ENCODE results near the gene PTPN14. TPM values are rescaled to one million over a fixed set of nuclear protein-coding genes. Genes with fewer than 3 reads are reported as not detected.

Gene PTPN14
- total RNA-seq, 1 donor from 2014 or later, result 71.4 TPM

DNA sequence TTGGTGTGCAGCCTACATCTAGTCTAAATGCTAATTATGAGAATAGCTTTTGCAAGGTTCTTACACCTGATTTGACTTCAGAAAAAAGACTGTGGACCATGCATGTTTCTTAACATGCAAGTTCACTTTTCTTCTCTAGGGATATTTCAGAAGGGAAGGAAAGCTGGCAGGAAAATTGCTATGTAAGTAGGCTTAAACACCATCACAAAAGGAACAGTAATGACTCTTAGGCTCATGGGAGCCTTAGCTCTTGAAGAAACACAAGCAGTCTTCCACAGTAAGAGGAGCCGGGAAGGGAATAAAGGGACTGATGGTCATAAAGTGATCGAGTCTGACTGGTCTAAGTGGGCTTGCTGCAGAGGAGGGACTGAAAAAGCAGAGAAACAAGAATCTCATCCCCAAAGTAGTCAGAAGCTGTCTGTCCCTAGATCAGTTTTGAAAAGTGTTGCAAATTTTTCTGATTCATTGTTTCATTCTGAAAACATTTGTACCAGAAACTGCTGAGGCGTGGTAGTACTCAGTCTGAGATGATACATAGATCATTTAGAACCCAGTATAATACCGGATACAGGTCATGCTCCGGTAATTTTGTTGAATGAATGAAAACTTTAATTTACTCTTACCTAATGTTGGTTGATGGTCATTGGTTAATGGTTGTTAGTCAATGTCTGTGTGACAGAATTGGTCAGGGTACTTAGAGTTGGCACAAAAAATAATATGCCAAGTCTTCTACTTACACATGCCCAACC is 229.5 kb downstream of the PTPN14 start:
- intact Hi-C loops (cut with micrococcal nuclease), result no loop called here

DNA sequence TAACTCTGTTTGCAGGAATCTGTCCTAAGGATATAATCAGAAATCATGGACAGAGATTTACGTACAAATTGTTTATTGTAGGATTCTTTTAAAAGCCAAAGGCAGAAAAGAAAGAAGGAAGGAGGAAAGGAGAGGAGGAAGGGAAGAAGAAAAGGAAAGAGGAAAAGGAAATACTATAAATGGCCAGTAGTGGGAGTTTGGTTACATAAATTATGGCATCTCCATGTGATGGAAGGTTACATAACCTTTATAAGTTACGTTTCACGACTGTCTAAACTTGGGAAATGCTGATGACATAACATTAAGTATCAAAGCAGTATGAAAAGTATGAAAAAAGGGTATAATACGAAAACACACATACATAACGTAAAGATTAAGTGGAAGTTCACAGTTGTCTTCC is 231.5 kb downstream of the PTPN14 start:
- Mint-ChIP-seq H3K36me3 (ENCODE audit: low read depth) (peaks cover 41% of the 10 kb centered on the region), H3K27ac (no peak overlapping the region), H3K4me1 (ENCODE audit: low read depth) (peaks cover 2% of the 10 kb centered on the region), H3K9me3 (no peaks in the 10 kb centered on the region), H3K4me3 (ENCODE audit: low read depth) (no peak overlapping the region), H3K27me3 (ENCODE audit: low read depth) (no peaks in the 10 kb centered on the region)
- DNase-seq (ENCODE audit: low spot score), result no peak
- intact Hi-C loops (cut with micrococcal nuclease), result no loop called here

More for the DNA sequence above, 229.5 kb downstream of the PTPN14 start:
- Mint-ChIP-seq H3K27ac (no peak overlapping the region), H3K27me3 (ENCODE audit: low read depth) (no peaks in the 10 kb centered on the region), H3K4me3 (ENCODE audit: low read depth) (no peak overlapping the region), H3K4me1 (ENCODE audit: low read depth) (peaks cover 2% of the 10 kb centered on the region), H3K36me3 (ENCODE audit: low read depth) (peaks cover 37% of the 10 kb centered on the region), H3K9me3 (no peaks in the 10 kb centered on the region)
- DNase-seq (ENCODE audit: low spot score), result no peak

DNA sequence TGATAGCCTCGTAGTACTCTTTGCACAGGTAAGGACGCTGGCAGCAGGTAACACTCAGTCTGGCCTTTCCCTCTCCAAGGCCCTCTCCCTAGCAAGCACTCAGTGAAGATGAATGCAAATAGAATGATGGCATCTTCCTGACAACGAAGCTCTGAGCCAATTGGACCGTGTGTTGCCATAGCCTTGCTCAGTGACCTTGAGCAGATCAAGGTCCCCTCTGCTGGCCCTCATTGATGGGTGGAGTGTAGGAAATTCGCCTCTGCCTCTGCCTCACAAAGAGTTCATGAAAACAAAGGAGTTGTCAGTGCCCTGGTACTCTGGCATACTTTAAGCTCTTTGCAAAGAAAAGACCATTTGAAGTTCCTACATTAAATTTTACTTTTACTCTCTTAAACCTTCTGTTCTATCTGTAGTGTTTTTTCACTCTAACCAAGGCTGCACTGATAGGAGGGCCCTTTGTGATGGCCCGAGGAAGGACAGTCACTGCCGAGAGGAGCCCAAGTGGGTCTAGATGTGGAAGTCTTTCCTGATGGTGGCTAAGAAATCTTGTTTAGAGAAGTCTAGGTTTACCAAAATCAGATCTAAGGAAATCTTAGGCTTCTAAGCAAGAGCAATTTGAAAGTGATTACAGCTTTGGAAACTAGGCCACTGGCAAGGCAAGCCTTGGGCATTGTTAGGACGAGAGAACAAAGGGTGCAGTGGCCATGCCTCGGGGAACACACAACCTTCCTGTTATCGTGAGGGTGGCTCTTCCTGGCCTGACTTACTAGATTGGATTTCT is 232.3 kb downstream of the PTPN14 start:
- Mint-ChIP-seq H3K4me3 (ENCODE audit: low read depth) (no peak overlapping the region), H3K4me1 (ENCODE audit: low read depth) (peaks cover 2% of the 10 kb centered on the region), H3K9me3 (no peaks in the 10 kb centered on the region), H3K27me3 (ENCODE audit: low read depth) (no peaks in the 10 kb centered on the region), H3K27ac (no peak overlapping the region), H3K36me3 (ENCODE audit: low read depth) (peaks cover 34% of the 10 kb centered on the region)
- intact Hi-C loops (cut with micrococcal nuclease), result no loop called here
- no peak for DNase-seq (ENCODE audit: low spot score)

DNA sequence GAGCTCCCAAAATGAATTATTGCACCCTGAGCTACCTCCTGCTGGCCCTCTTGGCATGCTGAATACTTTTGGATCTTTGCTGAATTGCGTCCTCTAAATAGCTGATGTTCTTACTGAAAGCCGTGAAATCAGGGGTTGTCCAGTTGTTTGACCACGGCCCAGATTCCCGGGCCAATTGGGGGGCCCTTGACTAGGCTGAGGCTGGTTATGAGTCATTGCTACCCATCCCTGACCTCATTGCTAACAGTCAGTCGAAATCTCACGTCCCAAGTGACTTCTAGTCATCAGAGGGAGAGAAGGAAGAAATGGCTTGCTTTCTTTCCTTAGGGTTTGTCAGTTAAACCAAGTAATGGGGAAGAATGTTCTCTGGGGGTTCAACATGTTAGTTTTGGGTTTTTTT is 233.0 kb downstream of the PTPN14 start:
- no peaks in the 10 kb centered on the region for H3K9me3 Mint-ChIP-seq
- no peak overlapping the region for H3K27ac Mint-ChIP-seq
- H3K4me1 Mint-ChIP-seq (ENCODE audit: low read depth), result peaks cover 2% of the 10 kb centered on the region
- no peak overlapping the region for H3K4me3 Mint-ChIP-seq (ENCODE audit: low read depth)
- intact Hi-C loops (cut with micrococcal nuclease), result no loop called here
- H3K36me3 Mint-ChIP-seq (ENCODE audit: low read depth), result peaks cover 32% of the 10 kb centered on the region
- no peaks in the 10 kb centered on the region for H3K27me3 Mint-ChIP-seq (ENCODE audit: low read depth)
- DNase-seq (ENCODE audit: low spot score), result no peak

DNA sequence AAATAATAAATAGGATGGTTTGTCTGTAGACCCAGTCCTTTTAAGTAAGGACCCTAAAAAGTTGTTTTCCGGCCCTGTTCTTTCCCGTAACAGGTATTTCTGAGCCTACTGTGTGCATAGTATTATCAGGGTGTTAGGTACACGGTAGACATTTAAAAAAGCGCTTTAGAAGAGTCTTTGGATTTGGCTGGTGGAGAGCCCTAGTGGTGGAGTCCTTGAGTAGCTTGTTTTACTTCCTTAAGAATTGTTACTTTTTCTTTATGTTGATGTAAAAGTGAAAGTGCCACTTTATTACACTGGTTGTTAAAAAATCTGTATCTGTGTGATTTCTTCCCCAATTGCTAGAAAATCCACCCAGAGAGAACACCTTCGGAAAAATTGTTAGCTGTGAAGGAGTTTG is 233.7 kb downstream of the PTPN14 start:
- Mint-ChIP-seq H3K36me3 (ENCODE audit: low read depth) (peaks cover 32% of the 10 kb centered on the region), H3K4me1 (ENCODE audit: low read depth) (peaks cover 2% of the 10 kb centered on the region), H3K9me3 (no peaks in the 10 kb centered on the region), H3K27me3 (ENCODE audit: low read depth) (no peaks in the 10 kb centered on the region), H3K4me3 (ENCODE audit: low read depth) (no peak overlapping the region), H3K27ac (no peak overlapping the region)
- intact Hi-C loops (cut with micrococcal nuclease), result no loop called here
- no peak for DNase-seq (ENCODE audit: low spot score)

DNA sequence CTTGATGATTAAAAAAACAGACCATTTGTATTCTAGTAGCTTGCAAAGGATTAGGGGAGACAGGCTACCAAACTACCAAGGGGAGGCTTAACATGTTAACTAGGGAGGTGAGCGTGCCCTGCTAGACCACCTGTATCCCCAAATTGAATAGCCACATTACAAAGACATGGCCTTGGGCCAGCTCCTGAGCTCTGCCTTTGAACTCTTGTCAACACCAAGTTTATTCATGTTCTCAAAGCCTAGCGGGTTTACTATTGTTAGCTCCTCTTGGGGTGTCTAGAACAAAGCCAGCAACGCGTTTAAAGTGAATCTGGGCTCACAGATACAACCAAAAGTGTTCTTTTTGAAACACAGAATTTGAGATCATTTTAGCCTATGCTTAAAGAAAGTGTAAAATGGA is 234.1 kb downstream of the PTPN14 start:
- Mint-ChIP-seq H3K36me3 (ENCODE audit: low read depth) (peaks cover 32% of the 10 kb centered on the region), H3K27ac (no peak overlapping the region), H3K4me1 (ENCODE audit: low read depth) (peaks cover 2% of the 10 kb centered on the region), H3K4me3 (ENCODE audit: low read depth) (no peak overlapping the region), H3K9me3 (no peaks in the 10 kb centered on the region), H3K27me3 (ENCODE audit: low read depth) (no peaks in the 10 kb centered on the region)
- DNase-seq (ENCODE audit: low spot score), result no peak
- intact Hi-C loops (cut with micrococcal nuclease), result no loop called here

DNA sequence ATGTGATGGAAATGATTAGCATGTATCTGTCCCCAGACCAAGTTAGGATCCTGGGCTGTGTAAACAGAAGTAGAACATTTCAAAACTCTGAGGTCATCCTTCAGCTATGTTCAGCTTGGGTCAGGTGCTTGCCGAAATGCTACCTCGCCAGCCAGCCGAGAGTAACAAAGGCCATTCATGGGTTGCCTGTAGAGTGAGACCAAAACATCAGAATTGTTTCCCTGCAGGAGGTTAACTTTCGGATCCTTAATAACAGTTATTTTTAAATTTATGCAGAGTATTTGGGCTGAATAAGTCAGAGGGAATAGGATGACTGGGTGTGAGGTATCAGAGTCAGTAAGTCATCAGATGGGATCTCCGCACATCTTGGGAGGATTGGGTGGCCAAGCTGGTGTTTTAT is 234.8 kb downstream of the PTPN14 start:
- intact Hi-C loops (cut with micrococcal nuclease), result no loop called here
- Mint-ChIP-seq H3K4me3 (ENCODE audit: low read depth) (no peak overlapping the region), H3K4me1 (ENCODE audit: low read depth) (peaks cover 2% of the 10 kb centered on the region), H3K27ac (no peak overlapping the region), H3K9me3 (no peaks in the 10 kb centered on the region), H3K36me3 (ENCODE audit: low read depth) (peaks cover 30% of the 10 kb centered on the region), H3K27me3 (ENCODE audit: low read depth) (no peaks in the 10 kb centered on the region)
- no peak for DNase-seq (ENCODE audit: low spot score)

DNA sequence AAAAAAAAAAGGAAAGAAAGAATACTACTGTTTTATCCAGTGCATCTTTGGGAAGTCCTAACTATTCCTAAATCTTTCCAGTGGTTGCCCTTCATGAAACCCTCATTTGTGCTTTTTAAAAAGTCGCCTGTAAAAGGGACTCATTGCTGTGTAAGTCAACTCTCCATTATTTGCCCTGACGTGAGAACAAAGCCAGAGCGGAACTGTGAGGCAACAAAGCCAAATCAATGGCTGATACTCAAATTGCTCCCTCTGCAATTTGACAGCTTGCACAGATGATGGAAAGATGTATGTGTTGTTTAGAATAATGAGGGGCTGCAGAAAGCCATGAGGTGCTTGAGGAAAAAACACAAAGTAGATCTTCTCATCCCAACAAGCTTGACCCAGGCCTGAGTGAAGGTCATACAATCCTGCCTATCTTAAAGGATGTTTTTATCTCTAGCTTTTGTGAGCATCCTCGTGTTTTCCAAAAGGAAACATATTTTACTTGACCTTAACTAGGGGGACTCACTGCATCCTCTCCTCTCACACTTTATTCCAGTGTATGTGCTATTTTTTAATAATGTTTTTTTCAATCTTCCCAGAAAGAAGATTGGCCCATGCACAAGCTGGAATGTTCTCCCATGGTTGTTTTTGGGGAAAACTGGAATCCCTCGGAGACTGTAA is 237.1 kb downstream of the PTPN14 start:
- intact Hi-C loops (cut with micrococcal nuclease), result no loop called here
- DNase-seq (ENCODE audit: low spot score), result no peak
- Mint-ChIP-seq H3K27me3 (ENCODE audit: low read depth) (no peaks in the 10 kb centered on the region), H3K4me3 (ENCODE audit: low read depth) (no peak overlapping the region), H3K4me1 (ENCODE audit: low read depth) (peaks cover 16% of the 10 kb centered on the region), H3K9me3 (no peaks in the 10 kb centered on the region), H3K27ac (no peak overlapping the region), H3K36me3 (ENCODE audit: low read depth) (peaks cover 27% of the 10 kb centered on the region)

DNA sequence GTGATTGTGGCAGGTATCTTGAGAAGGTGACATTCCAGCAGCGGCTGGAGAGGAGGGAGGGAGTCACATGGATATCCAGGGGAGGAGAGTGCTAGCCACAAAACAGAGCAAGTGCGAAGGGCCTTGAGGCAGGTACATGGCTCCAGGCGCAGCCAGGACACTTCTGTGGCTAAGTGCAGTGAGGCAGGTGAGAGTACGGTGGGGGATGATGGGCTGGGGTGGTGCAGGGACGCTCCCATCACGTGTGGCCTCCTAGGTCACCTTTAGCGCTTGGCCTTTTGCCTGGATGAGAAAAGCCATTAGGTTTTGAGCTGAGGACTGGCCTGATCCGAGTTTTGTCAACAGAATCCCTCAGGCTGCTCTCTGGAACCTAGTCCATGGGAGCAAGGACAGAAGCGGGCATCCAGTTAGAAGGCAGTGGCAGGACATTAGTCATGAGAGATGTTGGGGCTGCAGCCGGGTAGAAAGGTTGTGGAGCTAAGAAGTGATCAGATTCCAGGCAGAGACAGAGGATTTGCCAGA is 238.8 kb downstream of the PTPN14 start:
- H3K36me3 Mint-ChIP-seq (ENCODE audit: low read depth), result peaks cover 19% of the 10 kb centered on the region
- no peak for DNase-seq (ENCODE audit: low spot score)
- no peak overlapping the region for H3K4me3 Mint-ChIP-seq (ENCODE audit: low read depth)
- H3K4me1 Mint-ChIP-seq (ENCODE audit: low read depth), result peaks cover 18% of the 10 kb centered on the region
- H3K27ac Mint-ChIP-seq, result no peak overlapping the region
- intact Hi-C loops (cut with micrococcal nuclease), result no loop called here
- H3K27me3 Mint-ChIP-seq (ENCODE audit: low read depth), result no peaks in the 10 kb centered on the region
- no peaks in the 10 kb centered on the region for H3K9me3 Mint-ChIP-seq

DNA sequence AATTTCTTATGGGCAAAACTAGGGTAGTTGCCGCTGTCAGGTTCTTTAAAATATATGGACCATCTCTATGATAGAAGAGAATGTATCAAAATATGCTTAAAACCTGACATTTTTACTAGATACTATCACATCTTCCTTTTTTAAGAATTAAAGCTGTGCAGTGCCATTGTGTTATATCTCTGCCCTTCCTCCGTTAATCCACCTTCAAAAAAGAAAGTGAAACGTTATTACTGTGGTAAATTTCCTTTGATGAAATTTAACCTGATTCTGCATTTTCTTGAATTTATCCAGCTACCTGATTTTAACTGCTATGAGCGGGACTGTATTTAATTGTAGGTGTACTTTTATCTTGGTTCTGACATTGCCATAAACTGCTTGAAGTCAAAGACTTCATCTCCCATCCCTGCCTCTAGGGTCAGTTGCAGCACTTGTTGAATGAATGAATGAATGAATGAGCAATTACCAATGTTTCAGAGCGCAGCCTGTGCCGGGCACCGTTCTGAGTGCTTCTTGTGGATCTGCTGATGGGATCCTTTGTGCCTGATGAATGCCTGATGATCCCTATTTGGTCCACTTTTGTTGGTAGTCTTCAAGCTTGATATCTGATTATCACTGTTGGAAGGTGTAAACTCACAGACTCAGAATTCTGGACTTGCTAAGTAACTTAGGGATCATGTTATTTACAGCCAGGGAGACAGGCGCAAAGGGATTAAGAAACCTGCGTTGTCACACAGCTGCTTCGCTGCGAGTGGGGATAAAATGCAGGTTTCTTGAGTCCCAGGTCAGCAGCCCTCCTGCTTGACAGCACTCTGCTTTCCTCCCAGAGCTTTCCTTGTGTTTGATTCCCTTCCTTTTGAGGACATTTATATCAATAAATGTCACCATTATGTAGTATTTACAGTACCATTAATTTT is 240.4 kb downstream of the PTPN14 start:
- no peak for DNase-seq (ENCODE audit: low spot score)
- intact Hi-C loops (cut with micrococcal nuclease), result no loop called here
- Mint-ChIP-seq H3K27me3 (ENCODE audit: low read depth) (no peaks in the 10 kb centered on the region), H3K27ac (peak overlapping the region; percentile 14), H3K36me3 (ENCODE audit: low read depth) (peaks cover 9% of the 10 kb centered on the region), H3K4me1 (ENCODE audit: low read depth) (peaks cover 18% of the 10 kb centered on the region), H3K4me3 (ENCODE audit: low read depth) (peak overlapping the region; percentile 70), H3K9me3 (no peaks in the 10 kb centered on the region)

DNA sequence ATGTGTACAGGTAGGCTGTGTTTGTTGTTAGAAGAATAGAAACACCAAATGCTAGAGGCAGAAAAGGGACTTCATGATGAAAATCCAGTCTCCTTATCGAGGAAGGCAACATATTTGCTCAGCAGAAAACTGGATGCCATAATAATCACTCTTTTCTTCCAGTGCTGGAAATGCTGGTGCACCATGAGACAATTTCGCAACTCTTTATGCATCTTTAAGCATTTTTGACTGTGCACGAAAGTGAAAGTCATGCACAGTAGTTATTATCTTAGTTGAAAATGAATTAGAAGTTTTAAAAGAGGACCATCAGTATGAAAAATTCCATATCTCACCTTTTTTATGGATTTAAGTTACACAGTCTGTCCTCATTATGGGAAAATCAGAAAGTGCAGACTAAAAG is 241.4 kb downstream of the PTPN14 start:
- H3K4me1 Mint-ChIP-seq (ENCODE audit: low read depth), result peaks cover 18% of the 10 kb centered on the region
- no peaks in the 10 kb centered on the region for H3K9me3 Mint-ChIP-seq
- peaks cover under 1% of the 10 kb centered on the region for H3K36me3 Mint-ChIP-seq (ENCODE audit: low read depth)
- no peaks in the 10 kb centered on the region for H3K27me3 Mint-ChIP-seq (ENCODE audit: low read depth)
- intact Hi-C loops (cut with micrococcal nuclease), result no loop called here
- no peak overlapping the region for H3K4me3 Mint-ChIP-seq (ENCODE audit: low read depth)
- DNase-seq (ENCODE audit: low spot score), result no peak
- no peak overlapping the region for H3K27ac Mint-ChIP-seq

DNA sequence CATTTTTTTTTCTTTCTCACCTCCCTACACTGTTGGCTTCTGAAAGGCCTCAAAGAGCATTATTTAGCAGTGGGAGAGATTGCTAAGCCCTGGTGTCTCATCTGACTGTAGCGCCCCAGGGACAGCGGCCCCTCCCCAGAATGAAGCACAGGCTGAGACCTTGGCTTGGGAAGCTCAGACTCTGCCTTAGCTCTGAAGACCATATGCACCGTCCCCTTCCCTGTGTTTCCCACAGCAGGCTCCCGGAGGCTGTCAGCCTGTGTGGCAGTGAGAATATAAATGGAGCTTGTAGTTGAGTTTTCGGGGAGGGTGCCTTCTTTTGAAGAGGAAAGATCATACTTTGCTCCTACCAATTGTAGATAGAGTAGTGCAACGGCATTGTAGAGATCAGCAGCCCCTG is 245.1 kb downstream of the PTPN14 start:
- intact Hi-C loops (cut with micrococcal nuclease), result no loop called here
- H3K9me3 Mint-ChIP-seq, result no peaks in the 10 kb centered on the region
- H3K4me3 Mint-ChIP-seq (ENCODE audit: low read depth), result no peak overlapping the region
- no peaks in the 10 kb centered on the region for H3K27me3 Mint-ChIP-seq (ENCODE audit: low read depth)
- H3K4me1 Mint-ChIP-seq (ENCODE audit: low read depth), result peaks cover 22% of the 10 kb centered on the region
- H3K36me3 Mint-ChIP-seq (ENCODE audit: low read depth), result no peaks in the 10 kb centered on the region
- no peak for DNase-seq (ENCODE audit: low spot score)
- H3K27ac Mint-ChIP-seq, result no peak overlapping the region

All from activated T-helper 2 cell treated with anti-CD3 and anti-CD28 coated beads, Interferon-gamma antibody, Interleukin-2, Interleukin-4, amounts not matched to agents 10 μg/mL and 5 μg/mL and 100 μg/mL, durations not matched to agents 14 hours and 24 hours and 36 hours (primary cell).